NCI-H2029 (cell line): ENCODE measurements around the gene NUB1.

Experiments used
- DNase-seq: peaks from one replicate; lab custom pipeline; 2025; lab: John Stamatoyannopoulos, UW

Gene NUB1

GRCh38 chr7:151377406-151377805 lies 35.8 kb downstream of the NUB1 start:
- DNase-seq = no peak

- no peak for DNase-seq
These were observed 36.4 kb downstream of the NUB1 start for GRCh38 chr7:151378011-151378410.

GRCh38 chr7:151378496-151379192 lies 37.0 kb downstream of the NUB1 start:
- DNase-seq = no peak

- no peak for DNase-seq
These were observed 37.5 kb downstream of the NUB1 start for GRCh38 chr7:151379193-151379520.

GRCh38 chr7:151379534-151380198 lies 38.1 kb downstream of the NUB1 start:
- DNase-seq = no peak

- no peak for DNase-seq
These were observed 38.8 kb downstream of the NUB1 start for GRCh38 chr7:151380199-151381097.

- DNase-seq = no peak
These were observed 39.4 kb downstream of the NUB1 start for GRCh38 chr7:151381098-151381347.

GRCh38 chr7:151381348-151382078 lies 39.9 kb downstream of the NUB1 start:
- peak; percentile 11 for DNase-seq

GRCh38 chr7:151382079-151382885 lies 40.7 kb downstream of the NUB1 start:
- DNase-seq = peak; percentile 68

- no peak for DNase-seq
These were observed 42.2 kb downstream of the NUB1 start for GRCh38 chr7:151383638-151384351.

GRCh38 chr7:151384352-151384697 lies 42.7 kb downstream of the NUB1 start:
- no peak for DNase-seq

- peak; percentile 29 for DNase-seq
These were observed 43.4 kb downstream of the NUB1 start for GRCh38 chr7:151384776-151385625.

GRCh38 chr7:151385626-151386300 lies 44.2 kb downstream of the NUB1 start:
- DNase-seq = no peak

GRCh38 chr7:151386301-151387160 lies 44.9 kb downstream of the NUB1 start:
- DNase-seq = no peak

GRCh38 chr7:151387161-151388006 lies 45.8 kb downstream of the NUB1 start:
- DNase-seq = no peak

GRCh38 chr7:151388007-151388297 lies 46.3 kb downstream of the NUB1 start:
- no peak for DNase-seq

GRCh38 chr7:151388430-151388829 lies 46.8 kb downstream of the NUB1 start:
- no peak for DNase-seq
